ENCODE results near the gene DTHD1.

The DTHD1 gene

DNA sequence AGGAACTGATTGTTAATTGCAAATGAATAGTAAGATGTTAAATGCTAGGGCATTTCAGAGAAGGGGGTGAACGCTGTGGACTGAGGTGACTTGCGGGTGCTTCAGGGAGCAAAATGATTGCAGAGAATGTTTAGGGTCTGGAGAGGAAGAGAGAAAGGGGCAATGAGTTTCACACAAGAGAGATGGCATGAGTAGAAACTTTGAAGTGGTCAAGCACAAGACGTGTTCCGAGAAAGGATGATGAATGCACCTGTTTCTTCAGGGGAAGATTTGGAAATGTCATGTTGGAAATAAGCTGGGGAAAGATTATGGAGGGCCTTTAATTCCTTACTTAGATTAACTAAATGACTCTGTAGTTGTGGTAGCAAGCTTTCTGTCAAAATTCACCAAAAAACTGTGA is 43.4 kb downstream of the DTHD1 start:
- TF ChIP-seq, protein P1, sequence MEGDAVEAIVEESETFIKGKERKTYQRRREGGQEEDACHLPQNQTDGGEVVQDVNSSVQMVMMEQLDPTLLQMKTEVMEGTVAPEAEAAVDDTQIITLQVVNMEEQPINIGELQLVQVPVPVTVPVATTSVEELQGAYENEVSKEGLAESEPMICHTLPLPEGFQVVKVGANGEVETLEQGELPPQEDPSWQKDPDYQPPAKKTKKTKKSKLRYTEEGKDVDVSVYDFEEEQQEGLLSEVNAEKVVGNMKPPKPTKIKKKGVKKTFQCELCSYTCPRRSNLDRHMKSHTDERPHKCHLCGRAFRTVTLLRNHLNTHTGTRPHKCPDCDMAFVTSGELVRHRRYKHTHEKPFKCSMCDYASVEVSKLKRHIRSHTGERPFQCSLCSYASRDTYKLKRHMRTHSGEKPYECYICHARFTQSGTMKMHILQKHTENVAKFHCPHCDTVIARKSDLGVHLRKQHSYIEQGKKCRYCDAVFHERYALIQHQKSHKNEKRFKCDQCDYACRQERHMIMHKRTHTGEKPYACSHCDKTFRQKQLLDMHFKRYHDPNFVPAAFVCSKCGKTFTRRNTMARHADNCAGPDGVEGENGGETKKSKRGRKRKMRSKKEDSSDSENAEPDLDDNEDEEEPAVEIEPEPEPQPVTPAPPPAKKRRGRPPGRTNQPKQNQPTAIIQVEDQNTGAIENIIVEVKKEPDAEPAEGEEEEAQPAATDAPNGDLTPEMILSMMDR (IDR thresholded peaks at IDR 0.05; ENCODE audit: low read depth, low read length): no peak
- no peak overlapping the region for H3K4me3 ChIP-seq (ENCODE audit: low read depth, low read length)

- no peak overlapping the region for H3K4me3 ChIP-seq (ENCODE audit: low read depth, low read length)
- TF ChIP-seq, protein P1 (IDR thresholded peaks at IDR 0.05; ENCODE audit: low read depth, low read length): no peak
Measured at GRCh38 chr4:36325499-36325898, 44.1 kb downstream of the DTHD1 start.

DNA sequence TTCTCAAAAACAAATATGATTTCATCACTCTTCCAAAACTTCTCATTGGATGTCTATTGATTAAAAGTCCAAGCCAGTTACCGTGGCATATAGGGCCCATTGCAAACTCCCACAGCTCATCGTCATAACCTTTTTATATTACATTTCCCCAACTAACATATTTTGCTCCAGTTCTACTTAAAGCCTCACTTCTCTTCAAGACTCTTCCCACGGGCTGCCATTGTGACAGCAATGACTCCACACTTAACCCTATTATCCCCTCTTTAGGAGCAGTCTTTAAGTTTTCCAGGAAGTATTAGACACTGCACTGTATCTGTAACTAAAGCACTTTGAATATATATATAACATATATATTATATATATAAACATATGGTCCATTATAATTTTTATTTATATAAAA is 44.5 kb downstream of the DTHD1 start:
- H3K4me3 ChIP-seq (ENCODE audit: low read depth, low read length): no peak overlapping the region
- TF ChIP-seq, protein P1 (IDR thresholded peaks at IDR 0.05; ENCODE audit: low read depth, low read length): no peak

DNA sequence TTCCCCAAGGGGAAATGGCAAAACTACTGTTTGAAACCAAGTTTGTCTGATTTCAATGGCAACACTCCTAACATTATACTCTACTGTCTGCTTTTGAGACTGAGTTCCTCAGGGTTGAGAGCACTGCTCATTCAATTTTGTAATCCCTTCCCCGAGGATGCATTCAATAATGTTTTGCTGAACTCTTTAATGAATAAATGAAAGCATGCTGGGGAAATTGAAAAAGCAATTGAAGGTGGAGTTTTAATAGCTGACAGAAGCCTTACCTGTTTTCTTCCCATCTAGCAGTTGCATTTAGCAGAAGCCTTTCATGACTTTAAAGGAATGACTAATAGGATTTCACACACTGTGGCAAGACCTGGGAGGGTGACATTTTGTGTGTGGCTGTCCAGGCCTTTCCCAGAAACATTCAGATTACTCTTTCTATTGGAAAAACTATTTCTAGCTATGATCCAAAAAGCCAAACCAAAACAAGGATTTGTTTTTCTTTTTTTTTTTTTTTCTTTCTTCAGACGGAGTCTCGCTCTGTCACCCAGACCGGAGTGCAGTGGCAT is 45.1 kb downstream of the DTHD1 start:
- no peak overlapping the region for H3K4me3 ChIP-seq (ENCODE audit: low read depth, low read length)
- TF ChIP-seq, protein P1 (IDR thresholded peaks at IDR 0.05; ENCODE audit: low read depth, low read length): no peak

GRCh38 chr4:36327400-36327799 is 46.0 kb downstream of the DTHD1 start:
- TF ChIP-seq, protein P1 (IDR thresholded peaks at IDR 0.05; ENCODE audit: low read depth, low read length): no peak
- no peak overlapping the region for H3K4me3 ChIP-seq (ENCODE audit: low read depth, low read length)

DNA sequence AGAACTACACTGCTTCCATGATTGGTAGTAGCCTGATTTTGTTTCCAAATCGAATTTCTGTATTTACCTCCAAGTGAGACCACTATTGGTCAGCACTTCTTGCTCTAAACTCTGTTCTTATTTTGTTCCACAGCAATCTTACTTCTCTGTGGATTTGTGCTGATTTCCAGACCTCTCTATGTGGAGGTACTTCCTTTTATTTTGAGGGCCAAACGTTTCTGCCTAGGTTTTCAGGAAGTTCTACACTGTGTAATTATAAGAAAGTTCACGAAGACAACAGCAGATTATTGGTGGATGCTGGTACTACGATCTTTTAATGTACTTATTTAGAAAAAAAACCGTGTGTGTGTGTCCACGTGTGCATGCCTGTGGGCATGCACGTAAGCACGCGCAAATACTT is 46.7 kb downstream of the DTHD1 start:
- no peak overlapping the region for H3K4me3 ChIP-seq (ENCODE audit: low read depth, low read length)
- TF ChIP-seq, protein P1 (IDR thresholded peaks at IDR 0.05; ENCODE audit: low read depth, low read length): no peak

DNA sequence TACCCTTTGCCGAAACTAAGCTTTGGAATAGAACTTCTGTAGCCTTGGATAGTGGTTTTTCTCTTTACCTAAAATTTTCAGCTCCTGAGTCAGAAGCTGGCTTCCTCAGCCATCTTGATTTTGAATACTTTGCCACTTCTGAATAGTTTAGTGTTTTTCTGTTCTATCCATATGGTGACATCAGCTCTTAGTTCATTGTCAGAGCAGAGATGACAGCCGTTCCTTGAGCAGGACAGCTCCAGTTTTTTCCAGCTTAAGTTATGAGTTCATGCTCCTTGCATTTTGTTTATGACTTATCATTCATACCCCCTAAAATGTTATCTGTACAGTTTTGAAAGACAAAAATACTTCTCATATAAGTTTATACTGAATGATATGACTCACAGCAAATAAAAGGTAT is 47.8 kb downstream of the DTHD1 start:
- H3K4me3 ChIP-seq (ENCODE audit: low read depth, low read length): no peak overlapping the region
- TF ChIP-seq, protein P1 (IDR thresholded peaks at IDR 0.05; ENCODE audit: low read depth, low read length): no peak
